Measurements from ENCODE around the gene CRMP1. TPM values are rescaled to one million over a fixed set of nuclear protein-coding genes. Genes with fewer than 3 reads are reported as not detected.

Gene CRMP1
- total RNA-seq, 1 donor, result under 0.01 TPM

DNA sequence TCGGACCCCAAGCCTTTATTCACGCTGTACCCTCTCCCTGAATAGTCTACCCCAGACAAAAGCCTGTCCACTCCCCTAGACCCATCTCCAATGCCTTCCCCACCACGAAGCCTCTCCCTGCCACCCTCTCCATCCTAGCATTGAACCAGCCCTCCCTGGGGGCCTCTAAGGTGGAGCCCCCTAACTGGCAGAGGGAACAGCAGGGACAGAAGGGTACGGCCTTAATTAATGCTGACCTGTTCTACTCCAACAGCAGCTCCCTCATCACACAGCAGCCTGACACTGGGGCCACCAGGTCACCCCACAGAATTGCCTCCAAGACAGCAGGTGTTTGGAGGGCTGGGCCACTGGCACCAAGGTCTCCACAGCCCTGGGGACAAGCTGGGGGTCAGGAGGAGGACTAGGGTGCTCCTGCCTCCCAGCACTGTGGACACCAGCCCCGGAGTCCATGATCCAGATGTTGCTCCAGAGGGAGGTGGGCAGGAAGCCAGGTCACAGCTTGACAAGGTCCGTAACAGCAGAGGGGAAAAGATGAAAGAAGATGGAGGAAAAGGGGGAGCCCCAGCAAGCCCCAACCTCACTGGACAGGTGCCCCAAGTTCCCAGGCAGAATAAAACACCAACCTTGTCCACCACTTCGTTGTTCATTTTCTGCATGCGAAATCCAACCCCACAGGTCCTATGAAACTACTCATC lies 3.7 kb downstream of the CRMP1 start:
- H3K27ac ChIP-seq (ENCODE audit: low read depth, low read length), result no peak overlapping the region
- no peak overlapping the region for H2AFZ ChIP-seq (ENCODE audit: low read length)
- H4K20me1 ChIP-seq (ENCODE audit: insufficient read depth, low read length), result no peaks in the 10 kb centered on the region
- no peak overlapping the region for H3K4me2 ChIP-seq (ENCODE audit: insufficient read depth, low read length)
- peaks cover 54% of the 10 kb centered on the region for H3K27me3 ChIP-seq (ENCODE audit: insufficient read depth, low read length)
- H3K4me3 ChIP-seq (ENCODE audit: insufficient read depth, low read length), result no peak overlapping the region
- H3K79me2 ChIP-seq (ENCODE audit: insufficient read depth, low read length), result no peaks in the 10 kb centered on the region
- TF ChIP-seq, protein P1, sequence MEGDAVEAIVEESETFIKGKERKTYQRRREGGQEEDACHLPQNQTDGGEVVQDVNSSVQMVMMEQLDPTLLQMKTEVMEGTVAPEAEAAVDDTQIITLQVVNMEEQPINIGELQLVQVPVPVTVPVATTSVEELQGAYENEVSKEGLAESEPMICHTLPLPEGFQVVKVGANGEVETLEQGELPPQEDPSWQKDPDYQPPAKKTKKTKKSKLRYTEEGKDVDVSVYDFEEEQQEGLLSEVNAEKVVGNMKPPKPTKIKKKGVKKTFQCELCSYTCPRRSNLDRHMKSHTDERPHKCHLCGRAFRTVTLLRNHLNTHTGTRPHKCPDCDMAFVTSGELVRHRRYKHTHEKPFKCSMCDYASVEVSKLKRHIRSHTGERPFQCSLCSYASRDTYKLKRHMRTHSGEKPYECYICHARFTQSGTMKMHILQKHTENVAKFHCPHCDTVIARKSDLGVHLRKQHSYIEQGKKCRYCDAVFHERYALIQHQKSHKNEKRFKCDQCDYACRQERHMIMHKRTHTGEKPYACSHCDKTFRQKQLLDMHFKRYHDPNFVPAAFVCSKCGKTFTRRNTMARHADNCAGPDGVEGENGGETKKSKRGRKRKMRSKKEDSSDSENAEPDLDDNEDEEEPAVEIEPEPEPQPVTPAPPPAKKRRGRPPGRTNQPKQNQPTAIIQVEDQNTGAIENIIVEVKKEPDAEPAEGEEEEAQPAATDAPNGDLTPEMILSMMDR (IDR thresholded peaks at IDR 0.05; ENCODE audit: extremely low read depth, low read depth, low read length), result no peak
- H3K9me3 ChIP-seq (ENCODE audit: low read depth, low read length), result no peaks in the 10 kb centered on the region
- peak; percentile 73 for DNase-seq (ENCODE audit: insufficient read length, low spot score, missing footprints)
- no peaks in the 10 kb centered on the region for H3K4me1 ChIP-seq (ENCODE audit: insufficient read depth, low read length)
- no peaks in the 10 kb centered on the region for H3K36me3 ChIP-seq (ENCODE audit: insufficient read depth, low read length)

DNA sequence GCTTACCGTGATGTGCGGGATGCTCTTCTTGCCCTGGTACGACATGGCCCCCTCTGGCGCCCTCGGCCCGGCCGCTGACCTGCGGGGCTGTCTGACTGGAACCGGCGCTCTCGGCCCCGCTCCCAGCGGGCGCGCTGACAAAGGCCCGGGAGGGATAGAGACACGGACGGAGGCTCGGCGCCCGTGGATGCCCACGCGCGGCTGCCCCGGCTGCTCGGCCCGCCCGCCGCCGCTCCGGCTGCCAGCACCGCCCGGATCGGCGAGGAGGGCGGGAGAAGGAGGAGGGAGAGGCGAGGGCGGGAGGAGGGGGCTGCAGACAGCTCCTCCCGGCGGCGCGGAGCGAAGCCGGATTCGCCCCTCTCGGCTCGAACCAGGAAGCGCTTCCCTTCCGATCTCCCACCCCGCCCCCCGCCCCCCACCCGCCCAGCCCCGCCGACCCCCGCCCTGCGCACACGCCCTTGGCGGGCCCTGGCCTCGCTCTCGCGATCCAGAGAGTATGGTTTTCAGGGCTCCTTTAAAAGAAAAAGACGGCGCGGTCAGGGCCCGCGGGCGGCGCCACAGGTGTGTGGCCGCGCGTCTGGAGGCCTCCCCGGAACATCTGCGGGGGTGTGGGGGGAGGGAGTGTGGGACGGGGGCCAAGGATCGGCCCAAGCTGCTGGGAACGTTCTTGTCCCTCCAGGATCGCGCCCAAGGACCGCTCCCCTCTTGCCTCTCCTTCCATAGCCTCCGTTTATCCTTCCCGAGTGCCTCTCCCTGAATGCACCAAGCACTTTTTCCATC lies 4.5 kb downstream of the CRMP1 start:
- peak; percentile 71 for DNase-seq (ENCODE audit: insufficient read length, low spot score, missing footprints)
- H3K36me3 ChIP-seq (ENCODE audit: insufficient read depth, low read length), result no peaks in the 10 kb centered on the region
- H3K79me2 ChIP-seq (ENCODE audit: insufficient read depth, low read length), result no peaks in the 10 kb centered on the region
- H3K9me3 ChIP-seq (ENCODE audit: low read depth, low read length), result no peaks in the 10 kb centered on the region
- H3K4me3 ChIP-seq (ENCODE audit: insufficient read depth, low read length), result no peak overlapping the region
- H3K4me1 ChIP-seq (ENCODE audit: insufficient read depth, low read length), result no peaks in the 10 kb centered on the region
- no peaks in the 10 kb centered on the region for H4K20me1 ChIP-seq (ENCODE audit: insufficient read depth, low read length)
- H3K27ac ChIP-seq (ENCODE audit: low read depth, low read length), result no peak overlapping the region
- TF ChIP-seq, protein P1 (IDR thresholded peaks at IDR 0.05; ENCODE audit: extremely low read depth, low read depth, low read length), result no peak
- H3K27me3 ChIP-seq (ENCODE audit: insufficient read depth, low read length), result peaks cover 49% of the 10 kb centered on the region
- no peak overlapping the region for H3K4me2 ChIP-seq (ENCODE audit: insufficient read depth, low read length)
- H2AFZ ChIP-seq (ENCODE audit: low read length), result no peak overlapping the region

DNA sequence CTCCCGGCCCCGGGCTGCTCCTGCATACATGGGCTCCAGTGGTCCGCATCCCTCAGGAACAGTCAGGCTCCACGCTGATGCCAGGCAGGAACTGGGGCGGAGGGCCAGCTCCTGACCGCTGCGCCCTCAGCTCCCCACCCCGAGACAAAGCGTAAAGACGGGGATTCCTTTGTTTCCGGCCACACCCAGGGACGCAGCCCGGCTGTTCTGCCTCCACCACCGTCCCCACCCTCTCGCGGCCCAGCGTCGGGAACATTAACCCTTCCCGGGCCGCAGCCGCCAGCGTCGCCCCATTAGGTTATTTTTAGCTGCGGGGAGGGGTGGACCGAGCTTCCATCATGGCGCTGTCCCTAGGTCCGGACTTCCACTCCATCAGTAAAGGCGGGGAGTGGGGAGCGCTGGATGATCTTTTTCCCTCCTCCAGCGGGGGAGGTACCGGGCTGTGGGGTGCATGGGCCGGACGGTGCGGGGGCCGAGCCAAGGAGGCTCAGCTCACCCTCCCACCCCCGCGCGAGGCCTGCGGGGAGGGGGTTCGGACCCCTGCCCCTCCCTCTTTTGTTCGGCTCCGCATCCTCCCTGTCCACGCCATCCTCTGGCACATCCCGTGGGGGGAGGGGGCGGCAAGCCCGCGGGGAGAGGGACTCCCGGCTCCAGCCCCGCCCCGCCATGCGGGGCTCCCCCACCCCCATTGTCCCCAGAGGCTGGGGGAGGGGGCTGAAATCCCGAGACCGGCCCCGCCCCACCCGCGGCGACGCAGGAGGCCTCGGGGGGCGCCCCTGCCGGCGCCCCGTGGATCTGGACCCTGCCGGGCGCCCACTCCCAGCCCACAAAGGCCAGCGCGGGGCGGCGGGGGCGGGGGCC lies 5.3 kb downstream of the CRMP1 start:
- peak; percentile 79 for DNase-seq (ENCODE audit: insufficient read length, low spot score, missing footprints)
- TF ChIP-seq, protein P1 (IDR thresholded peaks at IDR 0.05; ENCODE audit: extremely low read depth, low read depth, low read length), result no peak
- Histone ChIP-seq H2AFZ (ENCODE audit: low read length) (no peak overlapping the region), H3K36me3 (ENCODE audit: insufficient read depth, low read length) (no peaks in the 10 kb centered on the region), H4K20me1 (ENCODE audit: insufficient read depth, low read length) (no peaks in the 10 kb centered on the region), H3K27ac (ENCODE audit: low read depth, low read length) (no peak overlapping the region), H3K4me3 (ENCODE audit: insufficient read depth, low read length) (no peak overlapping the region), H3K9me3 (ENCODE audit: low read depth, low read length) (no peaks in the 10 kb centered on the region), H3K79me2 (ENCODE audit: insufficient read depth, low read length) (no peaks in the 10 kb centered on the region), H3K4me1 (ENCODE audit: insufficient read depth, low read length) (no peaks in the 10 kb centered on the region), H3K27me3 (ENCODE audit: insufficient read depth, low read length) (peaks cover 46% of the 10 kb centered on the region), H3K4me2 (ENCODE audit: insufficient read depth, low read length) (no peak overlapping the region)
